Fibroblast of skin of left quadriceps (primary cell): ENCODE results near the gene TARDBP.
A peak's percentile ranks its signal among the peaks of the same experiment; 100 is the strongest.
"Not testable (repeated sequence)": the region's sequence is repeated elsewhere in the genome, so short reads cannot be mapped to it uniquely, and the experiment has no call there.

Source experiments
- DNase-seq, 2 experiments: peaks; one replicate each; pipeline ENCODE4 v3.0.0-alpha.2; 2013; ENCODE audit warnings: low read depth in 2 of 2

TARDBP gene

DNA sequence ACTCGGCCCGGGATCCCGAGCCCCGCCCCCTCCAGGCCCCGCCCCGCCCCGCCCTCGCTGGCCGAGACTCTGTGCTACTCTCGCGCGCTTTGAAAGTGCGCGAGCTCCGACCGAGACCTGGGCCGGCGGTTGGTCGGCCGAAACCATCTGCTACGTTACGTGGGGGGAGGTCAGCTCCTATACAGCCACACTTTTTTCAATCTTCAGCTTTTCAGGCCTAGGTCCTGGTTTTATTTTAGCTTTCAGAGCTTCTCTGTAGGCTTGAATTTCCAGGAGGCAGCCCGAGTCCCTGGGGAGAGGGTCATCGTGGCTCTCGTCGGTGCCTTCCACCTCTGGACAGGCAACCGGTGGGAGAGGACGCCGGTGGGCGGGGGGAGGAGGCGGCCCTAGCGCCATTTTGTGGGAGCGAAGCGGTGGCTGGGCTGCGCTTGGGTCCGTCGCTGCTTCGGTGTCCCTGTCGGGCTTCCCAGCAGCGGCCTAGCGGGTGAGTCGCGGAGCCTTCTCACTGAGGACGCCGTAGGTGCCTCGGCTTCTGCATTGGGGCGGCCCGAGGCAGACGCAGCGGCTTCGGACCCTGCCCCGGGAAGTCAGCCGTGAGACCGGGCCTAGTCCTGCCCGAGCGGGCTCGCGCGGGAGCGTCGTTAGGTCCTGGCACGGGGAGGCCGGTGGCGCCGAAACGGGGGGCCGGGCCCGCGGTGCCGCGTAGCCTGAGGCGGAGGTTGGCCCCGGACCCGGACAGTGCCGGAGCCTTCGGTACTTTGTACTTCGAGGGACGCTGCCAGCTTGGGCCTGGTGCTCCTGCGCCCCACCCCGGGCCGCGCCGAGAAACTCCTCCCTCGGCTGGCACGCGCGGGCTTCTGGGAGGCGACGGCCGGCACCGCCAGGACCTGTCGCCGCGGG, at the start of gene TARDBP:
TSS of gene TARDBP (plus strand) at position 395 of the 900 bp plus-strand sequence. CDS start 1,074 bp downstream, outside the sequence.
- peak; percentile 79 to 81 for DNase-seq

DNA sequence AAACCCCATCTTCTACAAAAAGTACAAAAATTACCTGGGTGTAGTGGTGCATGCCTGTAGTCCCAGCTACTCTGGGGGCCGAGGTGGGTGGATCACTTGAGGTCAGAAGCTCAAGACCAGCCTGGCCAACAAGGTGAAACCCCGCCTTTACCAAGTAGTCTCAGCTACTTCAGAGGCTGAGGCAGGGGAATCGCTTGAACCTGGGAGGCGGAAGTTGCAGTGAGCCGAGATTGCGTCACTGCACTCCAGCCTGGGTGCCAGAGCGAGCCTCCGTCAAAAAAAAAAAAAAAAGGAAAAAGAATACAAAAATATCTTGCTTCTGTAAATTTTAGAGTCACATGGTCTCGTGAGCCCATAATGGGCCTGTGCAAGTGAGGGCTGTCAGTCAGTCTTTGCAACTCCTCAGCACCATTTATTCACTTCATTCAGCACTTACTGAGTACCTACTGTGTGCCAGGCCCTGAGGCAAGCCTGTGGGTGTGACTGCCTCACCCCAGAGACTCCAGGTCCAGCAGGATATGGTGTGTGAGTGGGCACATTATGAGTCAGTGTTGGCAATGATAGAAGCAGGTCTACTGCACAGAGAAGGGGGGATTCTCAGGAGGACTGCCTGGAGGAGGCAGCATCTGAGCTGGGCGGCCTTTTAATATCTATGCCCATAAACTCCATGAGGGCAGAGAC, 46.8 kb upstream of the TARDBP start:
- DNase-seq: no peak

DNA sequence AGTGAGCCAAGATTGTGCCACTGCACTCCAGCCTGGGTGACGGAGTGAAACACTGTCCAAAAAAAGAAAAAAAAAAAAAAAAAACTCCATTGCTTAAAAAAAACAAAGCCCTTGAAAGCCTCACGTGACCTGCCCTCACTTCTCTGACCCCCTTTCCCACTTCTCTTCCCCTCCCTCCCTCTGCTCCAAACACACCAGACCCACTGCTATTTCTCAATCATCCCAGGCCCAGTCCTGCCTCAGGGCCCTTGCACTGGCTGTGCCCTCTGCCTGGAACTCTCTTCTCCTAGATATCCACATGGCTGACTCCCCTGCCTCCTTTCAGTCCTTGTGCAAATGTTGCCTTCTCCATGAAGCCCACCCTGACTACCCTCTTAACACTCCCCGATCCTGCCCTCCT, 45.4 kb upstream of the TARDBP start:
- DNase-seq: no peak

DNA sequence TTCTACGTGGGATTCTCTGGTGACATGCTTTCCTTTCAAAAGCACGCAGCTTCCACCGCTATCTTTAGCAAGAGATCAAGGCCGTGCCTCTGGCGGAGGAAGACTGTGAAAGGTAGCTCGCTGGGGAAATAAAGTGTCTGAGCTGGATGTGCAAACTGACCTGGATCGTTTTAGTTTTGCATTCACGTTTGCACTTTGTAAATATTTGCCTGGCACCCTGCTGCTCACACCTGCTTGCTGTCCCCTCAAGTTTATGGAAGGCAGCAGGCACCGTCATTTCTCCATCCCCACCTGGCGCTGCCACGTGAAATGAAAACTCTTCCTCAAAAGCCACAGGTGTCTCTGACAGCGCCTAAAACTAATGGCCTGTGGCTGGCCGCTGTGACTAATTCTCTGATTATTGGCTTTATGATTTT, 44.0 kb upstream of the TARDBP start:
- no peak for DNase-seq

DNA sequence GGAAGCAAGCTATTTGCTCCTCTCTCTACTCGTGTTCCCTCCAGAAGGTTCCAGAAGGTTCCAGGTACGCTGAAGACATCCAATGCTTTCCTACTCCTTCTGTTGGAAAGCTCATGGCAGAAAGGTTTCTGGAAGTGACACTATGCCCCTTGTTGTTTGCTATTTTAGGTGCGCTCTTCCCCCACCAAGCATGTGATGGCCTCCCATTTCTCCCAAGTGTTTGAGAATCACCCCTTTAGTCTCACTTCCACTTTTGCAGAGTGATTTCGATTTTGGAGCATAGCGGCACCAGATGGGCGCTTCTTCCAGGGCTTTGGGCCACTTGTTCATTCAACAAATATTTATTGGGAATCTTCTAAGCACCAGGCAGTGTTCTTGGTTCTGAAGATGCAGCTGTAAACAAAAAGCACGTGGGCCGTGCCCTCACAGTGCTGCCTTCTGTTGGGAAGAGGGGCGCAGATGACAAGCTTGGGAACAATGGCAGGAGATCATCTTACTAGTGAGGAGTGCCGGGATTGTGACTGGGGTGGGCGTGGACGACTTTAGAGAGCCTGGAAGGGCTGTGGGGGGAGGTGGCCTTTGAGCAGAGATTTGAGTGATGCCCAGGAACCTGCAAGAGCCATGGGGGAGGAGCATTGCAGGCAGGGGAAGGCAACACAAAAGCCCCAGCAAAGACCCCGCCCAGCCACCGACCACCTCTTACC, 43.0 kb upstream of the TARDBP start:
- DNase-seq: no peak

DNA sequence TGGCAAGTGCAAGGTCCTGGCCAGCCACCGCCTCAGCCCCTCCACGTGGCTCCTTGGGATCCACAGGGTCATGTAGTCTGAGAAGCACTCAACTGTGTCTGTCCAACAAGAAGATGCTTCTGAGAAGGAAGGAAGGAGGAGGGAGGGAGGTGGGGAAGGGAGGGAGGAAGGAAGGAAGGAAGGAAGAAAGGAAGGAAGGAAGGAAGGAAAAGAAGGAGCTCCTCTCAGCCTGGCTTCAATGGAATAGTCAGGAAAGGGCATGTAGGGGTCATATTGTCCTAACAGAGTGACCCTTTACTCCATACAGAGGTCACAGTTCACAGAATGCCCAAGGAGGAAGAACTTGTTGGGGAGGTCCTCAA, 42.5 kb upstream of the TARDBP start:
- no peak for DNase-seq

DNA sequence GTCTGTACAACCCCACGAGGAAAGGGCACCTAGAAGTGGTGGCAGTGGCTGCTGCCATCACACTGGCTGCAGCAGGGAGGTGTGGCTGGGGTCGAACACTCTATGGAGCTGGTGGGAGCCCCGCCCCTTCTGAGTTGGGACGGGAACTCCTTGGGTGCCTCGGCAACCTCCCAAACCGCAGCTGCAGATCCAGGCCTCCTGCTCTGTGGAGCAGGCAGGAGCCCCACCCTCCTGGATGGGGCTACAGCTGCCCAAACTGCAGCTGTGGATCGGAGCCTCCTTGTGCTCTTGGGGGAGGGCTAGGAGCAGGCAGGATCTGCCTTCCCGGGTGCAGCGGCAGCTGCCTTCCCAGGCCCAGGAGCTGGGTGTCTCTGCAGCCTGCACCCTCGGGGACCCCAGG, 38.9 kb upstream of the TARDBP start:
- peak; percentile 21 to 38 for DNase-seq

DNA sequence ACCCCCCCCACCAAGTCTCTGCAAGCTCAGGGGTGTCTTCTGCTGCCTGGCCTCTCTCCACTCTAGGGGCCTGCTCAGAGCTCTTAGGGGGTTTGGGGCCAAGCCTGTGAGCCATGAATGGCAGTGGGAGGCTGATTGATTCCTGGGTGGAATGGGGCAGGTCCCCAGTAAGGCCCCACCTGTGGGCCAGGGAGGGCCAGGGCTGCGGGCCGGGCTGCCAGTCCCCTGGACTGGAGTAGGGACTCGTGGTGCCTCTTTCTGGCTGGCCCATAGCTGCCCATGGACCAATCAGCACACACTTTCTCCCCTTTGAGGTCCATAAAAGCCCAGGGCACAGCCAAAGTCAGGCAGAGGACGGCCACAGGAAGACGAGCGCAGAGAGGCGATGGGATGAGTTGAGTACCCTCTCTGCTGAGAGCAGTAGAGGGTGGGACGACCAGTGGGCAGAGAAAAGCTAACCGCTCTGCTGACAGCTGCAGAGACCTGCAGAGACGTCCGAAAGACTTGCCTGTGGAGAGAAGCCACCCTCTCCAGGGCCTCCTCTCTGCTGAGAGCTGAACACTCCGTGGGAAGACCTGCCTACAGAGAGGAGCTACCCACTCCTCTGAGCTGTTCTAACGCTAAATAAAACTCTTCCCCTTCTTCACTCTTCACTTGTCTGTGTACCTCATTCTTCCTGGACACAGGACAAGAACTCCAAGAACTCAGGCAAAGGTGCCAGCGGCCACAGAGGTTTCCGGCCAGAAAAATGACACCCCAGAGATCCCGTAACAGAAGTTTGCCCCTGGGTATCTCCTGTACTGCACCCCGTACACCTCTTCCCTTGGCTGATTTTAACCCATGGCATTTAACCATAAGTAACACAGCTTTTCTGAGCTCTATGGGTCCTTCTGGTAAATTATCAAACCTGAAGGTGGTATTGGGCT, 38.2 kb upstream of the TARDBP start:
- DNase-seq: no peak

DNA sequence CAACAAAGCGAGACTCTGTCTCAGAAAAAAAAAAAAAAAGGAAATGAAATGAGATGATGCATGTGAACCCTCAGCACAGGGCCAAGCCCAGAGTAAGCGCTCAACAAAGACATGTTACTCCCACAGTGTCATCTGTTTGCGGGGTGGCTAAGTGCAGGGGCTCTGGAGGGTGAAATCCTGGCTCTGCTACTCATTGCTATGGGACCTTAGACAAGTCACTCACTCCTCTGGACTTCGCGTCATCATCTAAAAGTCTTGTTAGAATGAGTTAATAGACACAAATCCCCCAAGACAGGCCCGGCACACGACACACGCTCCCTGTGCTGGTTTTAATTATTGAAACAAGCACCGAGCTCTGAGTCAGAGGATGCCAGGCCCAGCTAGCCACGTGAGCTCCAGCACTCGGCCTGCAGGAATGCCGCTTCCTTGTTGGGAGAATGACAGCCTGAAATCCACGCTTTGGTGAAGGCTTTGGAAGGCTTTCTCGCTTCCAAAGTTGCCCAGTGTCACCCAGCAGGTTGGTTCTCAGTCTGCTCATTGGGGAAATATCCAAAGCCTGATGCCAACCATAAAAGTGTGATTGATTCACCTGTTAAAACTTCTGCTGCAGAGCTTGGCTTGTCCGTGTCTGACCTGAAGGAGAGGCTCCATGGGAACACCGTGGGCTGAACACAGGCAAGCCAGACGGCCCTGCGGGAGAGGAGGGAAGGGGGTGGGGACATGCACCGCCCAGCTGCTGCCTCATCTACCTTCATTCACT, 36.7 kb upstream of the TARDBP start:
- DNase-seq: peak; percentile 84 to 85

DNA sequence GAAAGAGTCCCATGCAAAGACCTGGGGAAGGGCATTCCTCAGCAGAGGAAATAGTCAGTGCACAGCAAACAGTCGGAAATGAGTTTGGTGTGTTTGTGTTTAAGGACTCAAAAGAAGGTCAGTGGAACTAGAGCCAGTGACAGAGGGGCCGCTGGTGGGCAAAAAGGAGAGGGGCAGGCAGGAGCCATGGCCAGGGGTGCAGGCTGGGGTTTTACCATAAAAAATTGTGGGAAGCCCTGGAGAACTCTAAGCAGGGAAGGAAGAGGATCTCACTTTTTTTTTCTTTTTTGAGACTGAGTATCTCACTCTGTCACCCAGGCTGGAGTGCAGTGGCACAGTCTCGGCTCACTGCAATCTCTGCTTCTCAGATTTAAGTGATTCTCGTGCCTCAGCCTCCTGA, 33.7 kb upstream of the TARDBP start:
- DNase-seq: no peak

DNA sequence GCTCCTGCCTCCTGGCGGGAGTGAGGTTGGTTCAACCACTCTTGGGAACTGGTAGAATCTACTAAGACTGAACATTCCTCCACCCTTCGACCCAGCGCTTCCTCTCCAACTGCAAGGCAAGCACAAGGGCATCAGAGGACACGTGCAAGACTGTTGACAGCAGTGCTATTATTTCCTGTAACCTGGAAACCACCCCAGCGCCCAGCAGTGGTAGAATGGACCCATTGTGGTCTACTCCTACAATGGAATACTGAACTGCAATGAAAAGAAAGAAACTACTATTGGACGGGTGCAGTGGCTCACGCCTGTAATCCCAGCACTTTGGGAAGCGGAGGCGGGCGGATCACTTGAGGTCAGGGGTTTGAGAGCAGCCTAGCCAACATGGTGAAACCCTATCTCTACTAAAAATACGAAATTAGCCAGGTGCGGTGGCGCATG, 33.0 kb upstream of the TARDBP start:
- DNase-seq: no peak

DNA sequence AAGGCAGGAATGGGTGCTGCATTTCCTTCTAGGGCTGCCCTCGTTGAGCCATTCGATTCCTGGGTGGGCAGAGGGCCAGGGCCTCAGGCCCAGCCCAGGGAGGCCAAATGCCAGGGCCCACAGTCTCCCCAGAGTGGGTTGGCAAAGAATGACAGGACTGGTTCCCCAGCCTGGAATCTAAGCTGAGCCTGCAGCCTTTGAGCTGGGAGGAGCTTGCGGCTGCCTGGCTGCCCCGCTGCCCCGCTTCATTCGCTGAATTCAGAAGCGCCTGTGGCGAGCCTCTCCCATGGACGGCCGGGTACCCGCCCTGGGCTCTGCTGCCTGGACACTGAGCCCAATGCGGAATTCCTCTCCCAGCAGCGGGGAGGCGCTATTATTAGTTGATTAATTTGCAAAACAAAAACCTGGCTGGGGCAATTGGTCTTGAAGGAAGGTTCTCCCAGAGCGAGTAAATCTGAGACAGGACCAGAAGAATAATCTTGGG, 32.3 kb upstream of the TARDBP start:
- DNase-seq: no peak

DNA sequence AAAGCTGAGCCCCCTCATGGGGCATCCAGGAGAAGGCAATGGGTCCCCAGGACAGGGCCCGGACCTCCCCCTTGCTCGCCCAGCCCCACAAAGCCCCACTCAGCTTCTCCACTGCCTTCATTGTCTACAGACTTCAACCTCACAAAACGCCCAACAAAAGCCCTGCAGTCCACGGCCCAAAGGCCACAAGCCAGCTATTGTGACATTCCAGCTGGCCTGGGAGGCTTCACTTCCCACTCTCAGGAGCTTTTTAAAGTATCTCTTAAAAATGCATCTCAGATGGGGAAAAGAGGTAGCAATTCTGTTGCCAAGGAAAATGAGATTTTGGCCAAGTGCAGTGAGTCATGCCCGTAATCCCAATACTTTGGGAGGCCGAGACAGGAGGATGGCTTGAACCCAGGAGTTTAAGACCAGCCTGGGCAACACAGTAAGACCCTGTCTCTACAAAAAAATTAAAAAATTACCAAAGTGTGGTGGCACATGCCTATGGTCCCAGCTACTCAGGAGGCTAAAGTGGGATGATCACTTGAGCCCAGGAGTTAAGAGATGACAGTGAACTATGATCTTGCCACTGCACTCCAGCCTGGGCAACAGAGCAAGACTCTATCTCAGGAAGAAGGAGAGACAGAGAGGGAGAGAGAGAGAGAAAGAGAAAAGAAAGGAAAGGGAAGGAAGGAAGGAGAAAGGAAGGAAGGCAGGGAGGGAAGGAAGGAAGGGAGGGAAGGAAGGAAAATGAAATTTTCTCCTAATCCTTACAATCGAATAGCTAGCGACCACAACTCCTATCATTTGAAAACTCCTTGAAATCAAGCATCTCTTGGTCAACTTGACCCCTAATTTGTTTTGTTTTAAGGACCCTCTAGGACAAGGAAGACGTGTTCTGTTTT, 31.4 kb upstream of the TARDBP start:
- no peak for DNase-seq

DNA sequence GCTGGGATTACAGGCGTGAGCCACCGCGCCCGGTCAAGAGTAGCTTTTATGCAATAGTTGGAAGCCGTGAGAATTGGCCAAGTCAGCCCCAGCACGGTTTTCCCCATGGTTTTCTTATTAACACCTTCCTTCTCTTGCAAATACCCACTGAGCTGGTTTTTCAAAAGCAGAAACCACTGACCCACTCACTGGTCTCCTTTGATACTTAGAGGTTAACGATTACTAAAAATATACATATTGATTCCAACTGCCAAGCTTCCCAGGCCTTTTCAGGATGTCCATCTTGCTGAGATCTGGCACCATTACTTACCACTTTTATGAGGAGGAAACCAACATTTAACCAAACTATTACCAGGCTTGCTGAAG, 25.9 kb upstream of the TARDBP start:
- no peak for DNase-seq

DNA sequence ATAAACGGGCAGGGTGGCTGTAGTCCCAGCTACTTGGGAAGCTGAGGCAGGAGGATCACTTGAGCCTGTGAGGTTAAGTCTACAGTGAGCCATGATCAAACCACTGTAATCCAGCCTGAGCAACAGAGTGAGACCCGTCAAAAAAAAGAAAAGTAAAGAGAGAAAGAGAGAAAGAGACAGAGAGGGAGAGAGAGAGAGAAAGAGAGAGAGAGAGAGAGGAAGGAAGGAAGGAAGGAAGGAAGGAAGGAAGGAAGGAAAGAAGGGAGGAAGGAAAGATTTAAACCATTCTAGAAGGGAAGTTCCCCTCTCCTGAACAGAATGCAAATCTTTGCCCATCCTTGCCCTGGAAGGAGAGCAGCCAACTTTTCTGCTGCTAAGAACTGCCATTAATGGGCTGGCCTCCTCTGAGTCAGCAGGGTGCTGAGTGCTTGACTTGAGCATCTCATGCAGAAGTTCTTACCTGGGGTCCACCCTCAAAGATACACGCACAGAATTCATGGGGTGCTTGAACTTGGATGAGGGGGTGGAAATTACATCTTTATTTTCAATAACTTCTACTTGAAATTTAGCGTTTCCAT, 24.5 kb upstream of the TARDBP start:
- no peak for DNase-seq

DNA sequence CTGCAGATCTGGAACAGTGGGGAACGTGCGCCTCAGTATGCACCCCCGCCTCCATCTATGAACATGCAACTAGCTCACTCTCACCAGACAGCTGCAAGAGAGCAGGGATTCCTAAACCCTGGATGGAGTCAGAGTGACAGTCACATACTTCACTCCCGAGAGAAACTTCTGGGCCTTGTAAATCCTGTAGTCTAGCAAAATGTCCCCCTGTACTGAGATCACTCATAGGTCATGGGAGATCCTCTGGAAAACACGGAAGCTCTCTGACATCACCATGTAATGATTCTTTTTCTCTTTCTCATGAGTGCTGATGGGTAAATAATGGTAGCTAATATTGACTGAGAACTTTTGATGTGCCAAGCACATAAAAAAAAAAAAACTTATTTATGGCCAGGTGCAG, 23.4 kb upstream of the TARDBP start:
- DNase-seq: no peak

DNA sequence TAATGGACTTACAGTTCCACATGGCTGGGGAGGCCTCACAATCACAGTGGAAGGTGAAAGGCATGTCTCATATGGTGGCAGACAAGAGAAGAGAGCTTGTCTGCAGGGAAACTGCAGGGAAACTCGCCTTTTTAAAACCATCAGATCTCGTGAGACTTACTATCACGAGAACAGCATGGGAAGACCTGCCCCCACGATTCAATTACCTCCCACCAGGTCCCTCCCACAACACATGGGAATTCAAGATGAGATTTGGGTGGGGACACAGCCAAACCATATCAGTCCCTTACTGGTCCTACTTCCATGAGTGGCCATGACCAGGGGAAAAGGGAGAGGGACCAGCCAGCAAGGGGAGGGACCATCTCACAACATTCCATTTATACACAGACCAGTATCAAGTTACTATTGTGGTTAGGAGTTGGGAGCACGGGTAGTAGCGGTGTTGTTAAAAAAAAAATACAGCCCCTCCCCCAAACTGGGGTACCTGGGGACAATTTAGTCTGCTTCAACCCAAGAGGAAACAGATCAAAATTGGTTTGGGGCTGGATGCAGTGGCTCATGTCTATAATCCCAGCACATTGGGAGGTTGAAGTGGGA, 22.4 kb upstream of the TARDBP start:
- not testable (repeated sequence) for DNase-seq

DNA sequence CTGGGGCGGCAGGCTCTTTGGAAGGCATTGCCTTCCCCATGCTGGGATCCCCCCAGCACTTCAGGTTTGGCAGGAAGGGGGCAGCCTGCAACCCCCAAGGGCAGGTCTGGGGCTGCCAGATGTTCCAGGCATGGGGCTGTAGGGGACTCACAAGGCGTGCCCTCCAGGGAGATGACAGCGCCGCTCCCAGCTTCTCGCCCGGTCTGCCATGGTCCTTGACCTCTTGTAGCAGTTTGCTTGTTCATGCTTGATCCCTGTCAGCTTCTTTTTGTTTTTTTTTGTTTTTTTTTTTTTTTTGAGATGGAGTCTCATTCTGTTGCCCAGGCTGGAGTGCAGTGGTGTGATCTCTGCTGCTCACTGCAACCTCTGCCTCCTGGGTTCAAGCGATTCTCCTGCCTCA, 21.6 kb upstream of the TARDBP start:
- no peak for DNase-seq

DNA sequence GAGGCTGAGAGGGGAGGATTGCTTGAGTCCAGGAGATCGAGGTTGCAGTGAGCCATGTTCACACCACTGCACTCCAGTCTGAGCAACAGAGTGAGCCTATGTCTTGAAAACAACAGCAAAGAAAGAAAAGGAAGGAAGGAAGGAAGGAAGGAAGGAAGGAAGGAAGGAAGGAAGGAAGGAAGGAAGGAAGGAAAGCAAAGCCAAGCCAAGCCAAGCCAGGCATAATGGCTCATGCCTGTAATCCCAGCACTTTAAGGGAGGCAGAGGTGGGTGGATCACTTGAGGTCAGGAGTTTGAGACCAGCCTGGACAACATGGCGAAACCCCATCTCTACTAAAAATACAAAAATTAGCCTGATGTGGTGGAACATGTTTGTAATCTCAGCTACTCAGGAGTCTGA, 20.4 kb upstream of the TARDBP start:
- DNase-seq: not testable (repeated sequence)
